Naive thymus-derived CD4-positive, alpha-beta T cell (primary cell): ENCODE data around the gene BPGM. TPM values are rescaled to one million over a fixed set of nuclear protein-coding genes. Genes with fewer than 3 reads are reported as not detected.

Source experiments
- ATAC-seq: fragments of 150-1000 bp; cut with Tn5 transposase; 2 replicates; pipeline ENCODE4 v1.10.0; 2021; ENCODE audit warnings: mild to moderate bottlenecking, moderate library complexity
- CTCF ChIA-PET: fragments of 350-600 bp; sonication (Branson Sonifier 250); formaldehyde crosslinking; loops from one replicate; lab custom pipeline; 2021; ENCODE audit warnings: antibody characterized with exemption; lab: Charles Lee
- POLR2A ChIA-PET: fragments of 350-600 bp; sonication (Branson Sonifier 250); formaldehyde crosslinking; loops from one replicate; lab custom pipeline; 2021; ENCODE audit warnings: antibody characterized with exemption, inconsistent platforms; lab: Charles Lee
- DNase-seq, 9 donors: peaks; one replicate each; pipeline versions ENCODE4 v3.0.0 to v3.0.0-alpha.2; 2020 to 2022; ENCODE audit warnings: mixed read lengths in 1 of 9
- H3K27ac ChIP-seq: one replicate; pipeline ENCODE4 v1.7.0; 2013; ENCODE audit warnings: mild to moderate bottlenecking, low read depth, low read length, moderate library complexity
- H3K27me3 ChIP-seq, 2 donors: one replicate each; pipeline ENCODE4 v1.7.0; 2013; ENCODE audit warnings: low read length in 2 of 2, mild to moderate bottlenecking in 2 of 2, moderate library complexity in 2 of 2; ENCODE audit not compliant: control insufficient read depth in 2 of 2, insufficient read depth in 2 of 2
- H3K36me3 ChIP-seq, 3 experiments: 1 replicate in 2 of 3; 2 replicates in 1 of 3; pipeline ENCODE4 v1.7.0; 2013; ENCODE audit warnings: low read length in 3 of 3, mild to moderate bottlenecking in 3 of 3, moderate library complexity in 1 of 3; ENCODE audit not compliant: insufficient read depth in 3 of 3, control insufficient read depth in 2 of 3
- H3K4me1 ChIP-seq, 2 donors: one replicate each; pipeline ENCODE4 v1.7.0; 2013; ENCODE audit warnings: low read length in 2 of 2, mild to moderate bottlenecking in 2 of 2, moderate library complexity in 1 of 2; ENCODE audit not compliant: control insufficient read depth in 2 of 2, insufficient read depth in 2 of 2
- H3K4me3 ChIP-seq: 2 replicates; pipeline ENCODE4 v1.7.0; 2013; ENCODE audit warnings: mild to moderate bottlenecking, low read length
- H3K9me3 ChIP-seq, 3 experiments: 1 replicate in 2 of 3; 2 replicates in 1 of 3; pipeline ENCODE4 v1.7.0; 2013; ENCODE audit warnings: low read length in 3 of 3; ENCODE audit not compliant: control insufficient read depth in 2 of 3
- H3K27ac Mint-ChIP-seq, 9 donors: one replicate each; pipeline ENCODE4 v1.8.0; 2020 to 2022; ENCODE audit warnings: mixed read lengths in 9 of 9, mild to moderate bottlenecking in 8 of 9, moderate library complexity in 5 of 9, inconsistent platforms in 2 of 9
- H3K27me3 Mint-ChIP-seq, 5 donors: one replicate each; pipeline ENCODE4 v1.8.0; 2021 to 2022; ENCODE audit warnings: mixed read lengths in 5 of 5, mild to moderate bottlenecking in 1 of 5
- H3K36me3 Mint-ChIP-seq, 5 donors: one replicate each; pipeline ENCODE4 v1.8.0; 2020 to 2022; ENCODE audit warnings: mixed read lengths in 5 of 5, mild to moderate bottlenecking in 3 of 5, inconsistent platforms in 1 of 5
- H3K4me1 Mint-ChIP-seq, 7 donors: one replicate each; pipeline ENCODE4 v1.8.0; 2020 to 2022; ENCODE audit warnings: mixed read lengths in 7 of 7, mild to moderate bottlenecking in 3 of 7, inconsistent platforms in 1 of 7
- H3K4me3 Mint-ChIP-seq, 10 donors: one replicate each; pipeline ENCODE4 v1.8.0; 2020 to 2022; ENCODE audit warnings: mild to moderate bottlenecking in 10 of 10, mixed read lengths in 10 of 10, moderate library complexity in 6 of 10, inconsistent platforms in 2 of 10
- H3K9me3 Mint-ChIP-seq, 11 donors: one replicate each; pipeline ENCODE4 v1.8.0; 2020 to 2022; ENCODE audit warnings: mixed read lengths in 11 of 11, mild to moderate bottlenecking in 4 of 11, inconsistent platforms in 1 of 11, moderate library complexity in 1 of 11
- intact Hi-C, 2 donors: fragments of 100-400 bp; cut with micrococcal nuclease; formaldehyde crosslinking; loops; one replicate each; pipeline ENCODE4 v1.15.1; 2023
- polyA plus RNA-seq, 2 donors: library from polyadenylated mRNA; unstranded; fragments of 300-500 nt; fragmentation: Illumina TruSeq; gene quantifications; one replicate each; pipeline ENCODE4 v1.2.3, GENCODE V29; 2021
- total RNA-seq, 6 experiments: library from RNA in 5 of 6; stranded (reverse) in 5 of 6; gene quantifications; 1 replicate in 5 of 6; 2 replicates in 1 of 6; pipeline ENCODE4 v1.2.3 and lab custom pipeline; 2021 to 2026

Gene BPGM
- total and polyA plus RNA-seq, 7 experiments from 2014 or later, result 12.7 to 33.9 (median 19.0) TPM

GRCh38 chr7:134724606-134725005 is 78.0 kb downstream of the BPGM start:
- Mint-ChIP-seq H3K4me1 (peaks cover 0 to 4% (median 0%) of the 10 kb centered on the region in 7 donors), H3K9me3 (peaks cover 0 to 15% (median 2%) of the 10 kb centered on the region in 11 donors), H3K27ac (no peak overlapping the region), H3K4me3 (no peak overlapping the region), H3K27me3 (no peaks in the 10 kb centered on the region), H3K36me3 (peaks cover 0 to 27% (median 22%) of the 10 kb centered on the region in 5 donors)
- ATAC-seq (no peak), DNase-seq (no peak)
- POLR2A ChIA-PET, result interaction anchor here (0.9 kb wide), 1 partner anchor 12 kb away, joined by 3 read pairs; no protein-coding TSS in a partner anchor
- H3K27ac ChIP-seq, result no peak overlapping the region
- no peaks in the 10 kb centered on the region for H3K27me3 ChIP-seq
- no peaks in the 10 kb centered on the region for H3K36me3 ChIP-seq
- no peak overlapping the region for H3K4me3 ChIP-seq
- no peaks in the 10 kb centered on the region for H3K4me1 ChIP-seq
- CTCF ChIA-PET, result no interaction called here
- H3K9me3 ChIP-seq, result no peaks in the 10 kb centered on the region
- intact Hi-C loops, result no loop called here

- Mint-ChIP-seq H3K27me3 (no peaks in the 10 kb centered on the region), H3K4me3 (no peak overlapping the region), H3K9me3 (peaks cover 0 to 19% (median 2%) of the 10 kb centered on the region in 11 donors), H3K4me1 (peaks cover 0 to 9% (median 0%) of the 10 kb centered on the region in 7 donors), H3K36me3 (peaks cover 3 to 24% (median 18%) of the 10 kb centered on the region in 5 donors), H3K27ac (no peak overlapping the region)
- DNase-seq (no peak), ATAC-seq (no peak)
- H3K27ac ChIP-seq, result no peak overlapping the region
- CTCF ChIA-PET, result interaction anchor here (0.6 to 0.8 kb wide), 2 partner anchors 90 to 227 kb away, joined by 3 read pairs; no protein-coding TSS in a partner anchor
- H3K9me3 ChIP-seq, result no peaks in the 10 kb centered on the region
- no peaks in the 10 kb centered on the region for H3K4me1 ChIP-seq
- no peaks in the 10 kb centered on the region for H3K27me3 ChIP-seq
- no peak overlapping the region for H3K4me3 ChIP-seq
- no peaks in the 10 kb centered on the region for H3K36me3 ChIP-seq
- POLR2A ChIA-PET, result interaction anchor here (1.0 kb wide), 1 partner anchor 10 kb away, joined by 3 read pairs; no protein-coding TSS in a partner anchor
- intact Hi-C loops, result no loop called here
Observed at GRCh38 chr7:134726581-134726980, 79.9 kb downstream of the BPGM start.

GRCh38 chr7:134727711-134728110 is 81.1 kb downstream of the BPGM start:
- Histone ChIP-seq H3K9me3 (no peaks in the 10 kb centered on the region), H3K4me3 (no peak overlapping the region), H3K27ac (no peak overlapping the region), H3K27me3 (no peaks in the 10 kb centered on the region), H3K4me1 (no peaks in the 10 kb centered on the region), H3K36me3 (no peaks in the 10 kb centered on the region)
- Mint-ChIP-seq H3K4me3 (no peak overlapping the region), H3K9me3 (peaks cover 0 to 19% (median 2%) of the 10 kb centered on the region in 11 donors), H3K36me3 (peaks cover 3 to 24% (median 18%) of the 10 kb centered on the region in 5 donors), H3K27ac (no peak overlapping the region), H3K27me3 (no peaks in the 10 kb centered on the region), H3K4me1 (peaks cover 0 to 13% (median 0%) of the 10 kb centered on the region in 7 donors)
- ChIA-PET CTCF (interaction anchor here (0.9 kb wide), 1 partner anchor 95 kb away, joined by 3 read pairs; no protein-coding TSS in a partner anchor), POLR2A (no interaction called here)
- DNase-seq (no peak), ATAC-seq (no peak)
- intact Hi-C loops, result no loop called here

Other genes starting within 250 kb of the BPGM start
- 100 to 1,000 TPM in 3 of 5 experiments, 10 to 100 TPM in 2; 62.2 to 108 (median 100) TPM for gene AKR1B1, start 187.8 kb upstream of the BPGM start, total RNA-seq
- 100 to 1,000 TPM; 169 to 206 TPM for gene AKR1B1, start 187.8 kb upstream of the BPGM start, polyA plus RNA-seq
- gene AKR1B10, start 119.3 kb upstream of the BPGM start, total RNA-seq, result not detected
- gene AKR1B10, start 119.3 kb upstream of the BPGM start, polyA plus RNA-seq, result not detected
- not detected for gene AKR1B15, start 97.7 kb upstream of the BPGM start, total RNA-seq
- not detected for gene AKR1B15, start 97.7 kb upstream of the BPGM start, polyA plus RNA-seq
- 1 to 10 TPM in 1 of 5 experiments, under 1 TPM in 4; 0.27 to 2.0 (median 0.39) TPM for gene CALD1, start 132.8 kb downstream of the BPGM start, total RNA-seq
- under 1 TPM in 1 of 2 donors, not detected in 1; 0.32 TPM for gene CALD1, start 132.8 kb downstream of the BPGM start, polyA plus RNA-seq